BLaER1 treated with 17β-estradiol and CSF1 and Interleukin-3, amounts not matched to agents 10 nM and 100 nM (cell line): Measurements from ENCODE around the gene TUT4.

ENCODE experiments used
- H3K27ac ChIP-seq, 11 experiments: shearing (Covaris generic); formaldehyde crosslinking; 2 replicates each; pipeline ENCODE4 v1.8.1; 2022
- H3K27me3 ChIP-seq, 11 experiments: shearing (Covaris generic); formaldehyde crosslinking; 2 replicates each; pipeline ENCODE4 v1.8.1; 2022
- H3K36me3 ChIP-seq, 11 experiments: shearing (Covaris generic); formaldehyde crosslinking; 2 replicates each; pipeline ENCODE4 v1.8.1; 2022
- H3K4me1 ChIP-seq, 10 experiments: shearing (Covaris generic); formaldehyde crosslinking; 2 replicates each; pipeline ENCODE4 v1.8.1; 2022
- H3K4me2 ChIP-seq, 11 experiments: shearing (Covaris generic); formaldehyde crosslinking; 2 replicates each; pipeline ENCODE4 v1.8.1; 2022
- H3K4me3 ChIP-seq, 10 experiments: shearing (Covaris generic); formaldehyde crosslinking; 2 replicates each; pipeline ENCODE4 v1.8.1; 2022
- H3K9ac ChIP-seq, 11 experiments: shearing (Covaris generic); formaldehyde crosslinking; 2 replicates each; pipeline ENCODE4 v1.8.1; 2022
- H3K9me3 ChIP-seq, 11 experiments: shearing (Covaris generic); formaldehyde crosslinking; replicated peaks in 1 of 11; 2 replicates each; pipeline ENCODE4 v1.8.1; 2022
- H4K20me1 ChIP-seq, 11 experiments: shearing (Covaris generic); formaldehyde crosslinking; 2 replicates each; pipeline ENCODE4 v1.8.1; 2022
- Cebpa-rat ChIP-seq, 11 experiments: shearing (Covaris generic); IDR thresholded peaks; 2 replicates each; pipeline ENCODE4 v1.8.1; 2022

TUT4 gene

GRCh38 chr1:52533713-52534112 is 19.2 kb downstream of the TUT4 start:
- H3K4me2 ChIP-seq, result peak overlapping the region in 8 of 11 experiments; percentile 2 to 75 (median 48); a peak in 13 of 22 replicates
- H3K27me3 ChIP-seq, result no peaks in the 10 kb centered on the region
- H3K9ac ChIP-seq, result no peak overlapping the region
- TF ChIP-seq Cebpa-rat (IDR thresholded peaks at IDR 0.05), result 0 out of 22 replicates have a peak, but pooled peaks of 1 of the 11 experiments have one; percentile 21
- H3K9me3 ChIP-seq, result peaks cover 28 to 55% (median 53%) of the 10 kb centered on the region in 11 experiments
- H3K36me3 ChIP-seq, result peaks cover 13 to 72% (median 53%) of the 10 kb centered on the region in 11 experiments; a peak in 21 of 22 replicates
- peak overlapping the region in 1 of 11 experiments; percentile 14; a peak in 1 of 22 replicates for H3K27ac ChIP-seq
- H3K4me3 ChIP-seq, result no peak overlapping the region
- H3K4me1 ChIP-seq, result peaks cover 19 to 48% (median 40%) of the 10 kb centered on the region in 10 experiments; a peak in 19 of 20 replicates
- H4K20me1 ChIP-seq, result peaks cover 4 to 73% (median 50%) of the 10 kb centered on the region in 11 experiments; a peak in 17 of 22 replicates

- peaks cover 12 to 72% (median 53%) of the 10 kb centered on the region in 11 experiments for H3K36me3 ChIP-seq
- H3K27me3 ChIP-seq, result no peaks in the 10 kb centered on the region
- H3K4me3 ChIP-seq, result no peak overlapping the region
- H3K4me1 ChIP-seq, result peaks cover 19 to 48% (median 40%) of the 10 kb centered on the region in 10 experiments; a peak in 19 of 20 replicates
- peak overlapping the region in 7 of 11 experiments; percentile 6 to 47 (median 31); a peak in 8 of 22 replicates for H3K27ac ChIP-seq
- peaks cover 28 to 46% (median 45%) of the 10 kb centered on the region in 11 experiments for H3K9me3 ChIP-seq
- peak overlapping the region; percentile 1 to 75 (median 38); a peak in 19 of 22 replicates for H3K4me2 ChIP-seq
- H3K9ac ChIP-seq, result peak overlapping the region in 2 of 11 experiments; percentile 5 to 6; a peak in 1 of 22 replicates
- TF ChIP-seq Cebpa-rat (IDR thresholded peaks at IDR 0.05), result no peak
- H4K20me1 ChIP-seq, result peaks cover 4 to 71% (median 44%) of the 10 kb centered on the region in 11 experiments; a peak in 17 of 22 replicates
Observed at GRCh38 chr1:52532731-52533327, 20.1 kb downstream of the TUT4 start.

- peaks cover 17 to 72% (median 53%) of the 10 kb centered on the region in 11 experiments for H3K36me3 ChIP-seq
- peak overlapping the region in 2 of 11 experiments; percentile 5 to 6; a peak in 1 of 22 replicates for H3K9ac ChIP-seq
- H4K20me1 ChIP-seq, result peaks cover 4 to 67% (median 40%) of the 10 kb centered on the region in 11 experiments; a peak in 17 of 22 replicates
- H3K4me1 ChIP-seq, result peaks cover 19 to 48% (median 40%) of the 10 kb centered on the region in 10 experiments; a peak in 19 of 20 replicates
- H3K27me3 ChIP-seq, result no peaks in the 10 kb centered on the region
- peak overlapping the region in 7 of 11 experiments; percentile 6 to 47 (median 31); a peak in 10 of 22 replicates for H3K27ac ChIP-seq
- H3K4me2 ChIP-seq, result peak overlapping the region; percentile 1 to 75 (median 38); a peak in 18 of 22 replicates
- H3K4me3 ChIP-seq, result no peak overlapping the region
- TF ChIP-seq Cebpa-rat (IDR thresholded peaks at IDR 0.05), result no peak
- H3K9me3 ChIP-seq, result peaks cover 28 to 40% (median 39%) of the 10 kb centered on the region in 11 experiments
Observed at GRCh38 chr1:52532247-52532646, 20.6 kb downstream of the TUT4 start.

- peak overlapping the region in 6 of 11 experiments; percentile 28 to 75 (median 60); a peak in 9 of 22 replicates for H3K4me2 ChIP-seq
- peaks cover 4 to 75% (median 40%) of the 10 kb centered on the region in 11 experiments; a peak in 17 of 22 replicates for H4K20me1 ChIP-seq
- peaks cover 21 to 31% (median 31%) of the 10 kb centered on the region in 11 experiments for H3K9me3 ChIP-seq
- peaks cover 19 to 48% (median 40%) of the 10 kb centered on the region in 10 experiments; a peak in 19 of 20 replicates for H3K4me1 ChIP-seq
- no peak for TF ChIP-seq Cebpa-rat (IDR thresholded peaks at IDR 0.05)
- peak overlapping the region in 4 of 11 experiments; percentile 5 to 47 (median 33); a peak in 5 of 22 replicates for H3K27ac ChIP-seq
- H3K4me3 ChIP-seq, result no peak overlapping the region
- H3K36me3 ChIP-seq, result peaks cover 26 to 72% (median 53%) of the 10 kb centered on the region in 11 experiments
- no peaks in the 10 kb centered on the region for H3K27me3 ChIP-seq
- H3K9ac ChIP-seq, result no peak overlapping the region
Observed at GRCh38 chr1:52531249-52531872, 21.5 kb downstream of the TUT4 start.

DNA sequence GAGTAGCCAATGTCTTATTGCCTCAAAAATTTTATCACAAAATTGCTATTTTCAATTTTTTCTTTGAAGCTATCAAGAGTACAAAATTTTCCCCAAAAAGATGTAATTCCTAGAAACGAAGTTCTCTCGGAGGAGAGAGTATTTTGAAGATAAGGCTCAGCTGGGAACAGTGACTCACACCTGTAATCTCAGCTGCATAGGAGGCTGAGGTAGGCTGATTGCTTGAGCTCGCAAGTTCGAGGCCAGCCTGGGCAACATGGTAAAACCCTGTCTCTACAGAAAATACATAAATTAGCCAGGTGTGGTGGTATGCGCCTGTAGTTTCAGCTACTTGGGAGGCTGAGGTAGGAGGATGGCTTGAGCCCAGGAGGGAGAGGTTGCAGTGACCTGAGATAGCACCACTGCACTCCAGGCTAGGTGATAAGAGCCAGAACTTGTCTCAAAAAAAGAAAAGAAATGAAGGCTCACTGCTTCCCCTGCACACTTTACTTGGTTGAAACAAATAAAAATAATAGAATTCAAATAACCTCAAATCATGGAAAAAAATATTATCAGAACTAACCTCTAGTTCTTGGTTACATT is 22.2 kb downstream of the TUT4 start:
- Histone ChIP-seq H3K27me3 (no peaks in the 10 kb centered on the region), H3K4me2 (peak overlapping the region in 4 of 11 experiments; percentile 17 to 46 (median 41); a peak in 6 of 22 replicates), H3K9me3 (peaks cover 14 to 24% (median 23%) of the 10 kb centered on the region in 11 experiments), H3K4me3 (no peak overlapping the region), H3K9ac (no peak overlapping the region), H3K27ac (peak overlapping the region in 1 of 11 experiments; percentile 5; a peak in 1 of 22 replicates), H3K36me3 (peaks cover 31 to 72% (median 54%) of the 10 kb centered on the region in 11 experiments), H3K4me1 (peaks cover 19 to 48% (median 40%) of the 10 kb centered on the region in 10 experiments; a peak in 19 of 20 replicates), H4K20me1 (peaks cover 4 to 75% (median 40%) of the 10 kb centered on the region in 11 experiments; a peak in 17 of 22 replicates)
- no peak for TF ChIP-seq Cebpa-rat (IDR thresholded peaks at IDR 0.05)

DNA sequence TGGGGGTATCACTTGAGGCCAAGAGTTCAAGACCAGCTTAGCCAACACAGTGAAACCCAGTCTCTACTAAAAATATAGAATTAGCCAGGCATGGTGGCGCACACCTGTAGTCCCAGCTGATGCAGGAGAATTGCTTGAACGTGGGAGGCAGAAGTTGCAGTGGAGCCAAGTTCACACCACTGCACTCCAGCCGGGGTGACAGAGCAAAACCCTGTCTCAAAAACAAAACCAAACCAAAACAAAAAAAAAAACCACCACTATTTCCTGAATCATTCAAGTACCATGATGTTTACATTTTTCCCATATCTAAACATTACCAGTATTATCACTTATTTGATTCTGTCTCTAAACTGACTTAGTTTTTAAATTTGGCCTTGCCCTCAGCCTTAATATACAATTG is 29.5 kb downstream of the TUT4 start:
- H3K9me3 ChIP-seq, result no peaks in the 10 kb centered on the region; a peak in 1 of 22 replicates
- peaks cover 59 to 99% (median 88%) of the 10 kb centered on the region in 11 experiments for H3K36me3 ChIP-seq
- H4K20me1 ChIP-seq, result peaks cover 0 to 46% (median 5%) of the 10 kb centered on the region in 11 experiments; a peak in 9 of 22 replicates
- peaks cover 0 to 17% (median 15%) of the 10 kb centered on the region in 10 experiments; a peak in 15 of 20 replicates for H3K4me1 ChIP-seq
- H3K27ac ChIP-seq, result peak overlapping the region in 5 of 11 experiments; percentile 12 to 44 (median 40); a peak in 7 of 22 replicates
- H3K27me3 ChIP-seq, result no peaks in the 10 kb centered on the region
- no peak for TF ChIP-seq Cebpa-rat (IDR thresholded peaks at IDR 0.05)
- peak overlapping the region in 6 of 11 experiments; percentile 18 to 59 (median 37); a peak in 13 of 22 replicates for H3K4me2 ChIP-seq
- H3K4me3 ChIP-seq, result no peak overlapping the region
- no peak overlapping the region for H3K9ac ChIP-seq

DNA sequence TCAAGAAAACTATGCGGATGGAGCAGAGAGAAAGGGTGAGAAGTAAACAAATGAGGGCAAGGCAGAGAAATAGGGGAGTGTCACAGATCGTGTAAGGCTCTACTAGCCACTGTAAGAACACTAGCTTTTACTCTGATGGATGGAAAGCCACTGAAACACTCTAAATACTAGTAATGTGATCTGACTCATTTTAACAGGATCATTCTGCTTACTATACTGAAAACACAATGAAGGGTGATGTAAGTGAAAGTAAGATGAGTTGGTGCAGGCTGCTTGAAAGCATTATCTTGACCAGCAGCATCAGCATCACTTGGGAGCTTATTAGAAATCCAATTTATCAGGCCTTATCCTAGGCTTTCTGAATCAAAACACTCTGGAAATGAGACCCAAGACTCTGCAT is 32.7 kb downstream of the TUT4 start:
- TF ChIP-seq Cebpa-rat (IDR thresholded peaks at IDR 0.05), result no peak
- Histone ChIP-seq H3K4me2 (no peak overlapping the region), H3K36me3 (peaks cover 53 to 99% (median 87%) of the 10 kb centered on the region in 11 experiments)

GRCh38 chr1:52518962-52519361 is 33.9 kb downstream of the TUT4 start:
- H3K27me3 ChIP-seq, result no peaks in the 10 kb centered on the region
- H3K36me3 ChIP-seq, result peaks cover 54 to 99% (median 87%) of the 10 kb centered on the region in 11 experiments
- no peak overlapping the region for H3K4me3 ChIP-seq
- H3K4me2 ChIP-seq, result no peak overlapping the region
- H3K9me3 ChIP-seq, result no peaks in the 10 kb centered on the region; a peak in 1 of 22 replicates
- no peak for TF ChIP-seq Cebpa-rat (IDR thresholded peaks at IDR 0.05)
- H3K4me1 ChIP-seq, result peaks cover 0 to 11% (median 8%) of the 10 kb centered on the region in 10 experiments; a peak in 14 of 20 replicates
- H3K27ac ChIP-seq, result no peak overlapping the region
- H3K9ac ChIP-seq, result no peak overlapping the region
- peaks cover 0 to 51% (median 7%) of the 10 kb centered on the region in 11 experiments; a peak in 9 of 22 replicates for H4K20me1 ChIP-seq

More for the DNA sequence above, 32.7 kb downstream of the TUT4 start:
- H3K27me3 ChIP-seq, result no peaks in the 10 kb centered on the region
- no peak overlapping the region for H3K4me3 ChIP-seq
- no peaks in the 10 kb centered on the region; a peak in 1 of 22 replicates for H3K9me3 ChIP-seq
- peaks cover 0 to 17% (median 15%) of the 10 kb centered on the region in 10 experiments; a peak in 15 of 20 replicates for H3K4me1 ChIP-seq
- no peak overlapping the region for H3K27ac ChIP-seq
- H4K20me1 ChIP-seq, result peaks cover 0 to 55% (median 7%) of the 10 kb centered on the region in 11 experiments; a peak in 9 of 22 replicates
- no peak overlapping the region for H3K9ac ChIP-seq
